Measurements from ENCODE around the gene SPON2.

SPON2 gene

DNA sequence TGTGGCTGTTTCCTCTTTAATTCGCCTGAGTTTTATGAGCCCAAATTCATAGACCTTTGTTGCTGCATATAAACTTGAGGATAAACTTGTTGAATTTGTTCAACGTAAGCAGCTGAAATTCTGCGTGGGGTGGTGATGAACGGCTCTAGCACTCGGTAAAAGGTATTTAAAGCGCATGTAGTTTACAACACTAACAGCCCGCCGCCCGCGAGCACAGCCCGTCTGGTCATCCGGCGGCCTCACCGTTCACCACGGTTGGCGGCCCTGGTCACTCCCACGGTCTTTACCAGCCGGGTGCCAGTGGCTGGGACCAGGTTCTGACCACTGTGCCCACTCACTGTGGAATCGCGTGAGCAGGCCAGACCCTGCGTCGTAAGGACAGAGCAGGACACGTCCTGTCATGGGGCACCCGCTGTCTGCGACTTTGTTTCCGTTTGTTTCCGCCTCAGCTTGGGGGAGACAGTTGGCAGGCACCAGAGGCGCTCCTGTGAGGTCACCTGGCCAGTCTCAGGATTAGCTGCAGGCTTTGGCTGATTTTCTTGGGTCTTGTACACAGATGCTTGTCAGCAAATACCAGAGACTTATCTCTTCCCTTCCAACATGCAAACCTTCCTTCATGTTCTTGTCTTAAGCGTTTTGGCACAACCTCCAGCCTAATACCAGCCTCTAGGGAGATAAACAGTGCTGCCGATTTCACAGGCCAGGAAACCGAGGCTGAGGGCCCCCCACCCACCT, 36.8 kb upstream of the SPON2 start:
- TF ChIP-seq, protein P1, sequence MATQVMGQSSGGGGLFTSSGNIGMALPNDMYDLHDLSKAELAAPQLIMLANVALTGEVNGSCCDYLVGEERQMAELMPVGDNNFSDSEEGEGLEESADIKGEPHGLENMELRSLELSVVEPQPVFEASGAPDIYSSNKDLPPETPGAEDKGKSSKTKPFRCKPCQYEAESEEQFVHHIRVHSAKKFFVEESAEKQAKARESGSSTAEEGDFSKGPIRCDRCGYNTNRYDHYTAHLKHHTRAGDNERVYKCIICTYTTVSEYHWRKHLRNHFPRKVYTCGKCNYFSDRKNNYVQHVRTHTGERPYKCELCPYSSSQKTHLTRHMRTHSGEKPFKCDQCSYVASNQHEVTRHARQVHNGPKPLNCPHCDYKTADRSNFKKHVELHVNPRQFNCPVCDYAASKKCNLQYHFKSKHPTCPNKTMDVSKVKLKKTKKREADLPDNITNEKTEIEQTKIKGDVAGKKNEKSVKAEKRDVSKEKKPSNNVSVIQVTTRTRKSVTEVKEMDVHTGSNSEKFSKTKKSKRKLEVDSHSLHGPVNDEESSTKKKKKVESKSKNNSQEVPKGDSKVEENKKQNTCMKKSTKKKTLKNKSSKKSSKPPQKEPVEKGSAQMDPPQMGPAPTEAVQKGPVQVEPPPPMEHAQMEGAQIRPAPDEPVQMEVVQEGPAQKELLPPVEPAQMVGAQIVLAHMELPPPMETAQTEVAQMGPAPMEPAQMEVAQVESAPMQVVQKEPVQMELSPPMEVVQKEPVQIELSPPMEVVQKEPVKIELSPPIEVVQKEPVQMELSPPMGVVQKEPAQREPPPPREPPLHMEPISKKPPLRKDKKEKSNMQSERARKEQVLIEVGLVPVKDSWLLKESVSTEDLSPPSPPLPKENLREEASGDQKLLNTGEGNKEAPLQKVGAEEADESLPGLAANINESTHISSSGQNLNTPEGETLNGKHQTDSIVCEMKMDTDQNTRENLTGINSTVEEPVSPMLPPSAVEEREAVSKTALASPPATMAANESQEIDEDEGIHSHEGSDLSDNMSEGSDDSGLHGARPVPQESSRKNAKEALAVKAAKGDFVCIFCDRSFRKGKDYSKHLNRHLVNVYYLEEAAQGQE (IDR thresholded peaks at IDR 0.05; ENCODE audit: insufficient read depth in 1 of 2, low read depth in 2 of 2, low read length in 2 of 2) = no peak
- no peak for TF ChIP-seq SIN3A (IDR thresholded peaks at IDR 0.05; ENCODE audit: borderline replicate concordance, insufficient read depth, low read length)
- TF ChIP-seq POLR2AphosphoS5 (IDR thresholded peaks at IDR 0.05; ENCODE audit: low read depth, low read length) = no peak
- no peak for TF ChIP-seq TAF1 (IDR thresholded peaks at IDR 0.05; ENCODE audit: borderline replicate concordance, insufficient read depth, low read length)
- TF ChIP-seq FOXP2 (optimal IDR thresholded peaks at IDR 0.05; ENCODE audit: borderline replicate concordance, extremely low read depth, extremely low read length, insufficient read depth) = no peak

- TF ChIP-seq FOXP2 (optimal IDR thresholded peaks at IDR 0.05; ENCODE audit: borderline replicate concordance, extremely low read depth, extremely low read length, insufficient read depth) (no peak), TAF1 (IDR thresholded peaks at IDR 0.05; ENCODE audit: borderline replicate concordance, insufficient read depth, low read length) (no peak), SIN3A (IDR thresholded peaks at IDR 0.05; ENCODE audit: borderline replicate concordance, insufficient read depth, low read length) (no peak), POLR2AphosphoS5 (IDR thresholded peaks at IDR 0.05; ENCODE audit: low read depth, low read length) (no peak)
- TF ChIP-seq, protein P1 (IDR thresholded peaks at IDR 0.05; ENCODE audit: insufficient read depth in 1 of 2, low read depth in 2 of 2, low read length in 2 of 2) = no peak
Measured at GRCh38 chr4:1208266-1208961, 36.0 kb upstream of the SPON2 start.

DNA sequence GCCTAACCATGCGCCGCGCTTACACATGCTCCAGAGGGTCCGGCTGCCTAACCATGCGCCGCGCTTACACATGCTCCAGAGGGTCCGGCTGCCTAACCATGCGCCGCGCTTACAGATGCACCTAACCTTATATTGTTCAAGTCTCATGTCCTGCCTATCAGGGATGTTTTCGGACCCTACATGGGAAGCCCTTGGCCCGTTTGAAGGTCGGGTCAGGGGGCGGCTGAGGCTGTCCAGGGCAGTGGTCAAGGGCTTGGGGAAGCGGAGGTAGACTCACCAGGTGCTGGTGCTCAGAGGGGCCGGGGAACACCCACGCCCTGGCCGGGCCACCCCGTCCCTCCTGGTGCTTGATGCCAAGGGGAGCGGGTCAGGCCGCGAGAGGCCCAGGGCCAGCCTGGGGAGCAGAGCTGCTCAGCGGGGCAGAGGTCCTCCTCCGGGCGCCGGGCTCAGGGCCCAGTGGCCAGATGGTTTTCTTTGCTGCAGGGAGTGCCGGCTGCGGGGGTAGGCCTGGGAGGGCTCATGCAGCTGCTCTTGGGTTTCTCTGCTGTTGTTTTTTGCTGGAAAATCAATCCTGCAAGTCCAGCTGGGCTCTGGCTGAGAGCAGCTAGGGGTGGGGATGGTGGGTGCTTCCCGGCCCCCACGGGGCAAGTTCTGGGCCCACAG, 35.4 kb upstream of the SPON2 start:
- TF ChIP-seq SIN3A (IDR thresholded peaks at IDR 0.05; ENCODE audit: borderline replicate concordance, insufficient read depth, low read length) (no peak), FOXP2 (optimal IDR thresholded peaks at IDR 0.05; ENCODE audit: borderline replicate concordance, extremely low read depth, extremely low read length, insufficient read depth) (no peak), TAF1 (IDR thresholded peaks at IDR 0.05; ENCODE audit: borderline replicate concordance, insufficient read depth, low read length) (no peak), POLR2AphosphoS5 (IDR thresholded peaks at IDR 0.05; ENCODE audit: low read depth, low read length) (no peak)
- TF ChIP-seq, protein P1 (IDR thresholded peaks at IDR 0.05; ENCODE audit: insufficient read depth in 1 of 2, low read depth in 2 of 2, low read length in 2 of 2) = no peak

GRCh38 chr4:1207157-1207470, 34.7 kb upstream of the SPON2 start:
- TF ChIP-seq FOXP2 (optimal IDR thresholded peaks at IDR 0.05; ENCODE audit: borderline replicate concordance, extremely low read depth, extremely low read length, insufficient read depth) (no peak), POLR2AphosphoS5 (IDR thresholded peaks at IDR 0.05; ENCODE audit: low read depth, low read length) (no peak), SIN3A (IDR thresholded peaks at IDR 0.05; ENCODE audit: borderline replicate concordance, insufficient read depth, low read length) (no peak)
- TF ChIP-seq, protein P1 (IDR thresholded peaks at IDR 0.05; ENCODE audit: insufficient read depth in 1 of 2, low read depth in 2 of 2, low read length in 2 of 2) = no peak
